ENCODE results near the gene ACSL6.

The ACSL6 gene

DNA sequence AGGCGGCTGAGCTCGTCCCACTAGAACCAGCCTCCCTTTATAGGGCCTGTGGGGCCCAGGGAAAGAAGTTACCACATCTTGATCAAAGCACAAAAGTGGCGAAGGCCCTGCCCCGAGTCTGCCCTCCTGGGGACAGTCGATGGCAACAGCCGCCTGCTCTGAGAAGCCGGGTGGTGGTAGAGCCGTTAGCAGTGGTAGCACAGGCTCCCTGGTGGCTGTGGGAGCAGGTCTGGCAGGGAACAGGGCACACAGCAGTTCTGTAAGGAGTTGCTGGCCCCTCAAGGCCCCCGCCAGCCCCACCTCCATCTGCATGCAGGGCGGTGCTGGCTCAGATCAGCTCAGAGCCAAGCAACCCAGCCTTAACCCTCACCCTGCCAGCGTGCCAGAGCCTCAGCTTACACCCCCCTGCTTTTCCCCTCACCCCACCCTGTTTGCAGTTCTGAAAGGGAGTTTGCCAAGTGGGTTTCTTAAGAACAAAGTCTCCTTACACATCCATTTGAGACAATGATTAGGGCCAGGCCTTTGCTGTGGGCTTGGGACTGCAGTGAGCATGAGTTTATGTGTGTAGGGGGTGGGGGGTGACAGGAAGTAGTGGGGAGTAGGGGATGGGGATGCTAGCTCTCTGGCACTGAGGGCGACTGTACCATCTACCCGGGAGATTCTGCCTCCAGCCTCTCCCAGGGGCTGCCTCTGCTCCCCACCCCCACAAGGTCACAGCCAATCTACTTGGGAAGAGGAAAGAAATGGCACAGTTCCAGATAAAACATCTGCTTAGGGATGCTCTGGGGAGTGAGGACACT lies 11.8 kb downstream of the ACSL6 start:
- no peak for DNase-seq (ENCODE audit: low read depth in 3 of 3)

DNA sequence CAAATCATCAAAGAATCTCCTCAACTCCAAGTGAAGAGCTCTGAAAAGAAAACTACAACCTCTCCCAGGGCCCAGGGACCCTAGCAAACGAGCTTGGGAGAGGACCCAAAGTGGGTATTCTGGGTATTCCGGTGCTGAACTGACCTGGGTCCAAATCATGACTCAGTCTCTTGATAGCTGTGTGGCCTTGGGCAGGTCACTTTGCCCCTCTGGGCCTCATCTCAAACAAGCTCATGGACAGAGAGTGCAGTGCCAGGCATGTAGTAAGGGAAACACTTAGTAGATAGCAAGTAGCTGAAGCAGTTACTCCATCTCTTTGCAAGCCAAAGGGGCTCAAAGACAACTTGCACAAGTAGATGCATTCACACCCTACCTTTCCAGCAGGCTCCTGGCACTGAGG lies 12.4 kb downstream of the ACSL6 start:
- no peak for DNase-seq (ENCODE audit: low read depth in 3 of 3)

DNA sequence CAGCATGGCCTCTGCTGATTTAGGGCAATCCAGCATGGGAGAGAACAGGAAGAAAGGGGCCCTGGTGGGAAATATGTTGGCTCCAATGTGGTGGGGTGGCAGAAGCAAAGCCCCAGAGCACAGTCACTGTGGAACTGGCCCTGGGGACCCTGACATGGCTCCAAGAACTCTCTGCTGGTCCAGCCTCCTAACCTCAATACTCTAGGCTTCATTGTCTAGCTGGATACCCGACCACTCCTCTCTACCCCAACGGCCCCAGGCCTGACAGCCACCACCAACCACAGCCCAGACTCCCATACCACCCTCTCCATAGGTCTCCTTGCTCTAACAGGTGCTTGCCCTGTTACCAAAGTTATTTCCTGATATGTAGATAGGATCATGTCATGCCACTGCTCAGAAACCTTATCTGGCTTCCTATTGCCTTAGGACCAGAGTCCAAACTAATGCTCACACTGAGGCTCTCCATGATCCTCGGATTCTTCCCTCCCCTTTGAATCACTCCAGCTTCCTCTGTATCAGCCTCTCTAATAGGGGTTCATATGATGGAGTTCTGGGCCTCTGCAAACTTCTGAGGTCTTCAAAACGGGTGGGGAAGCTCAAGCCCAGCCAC lies 12.9 kb downstream of the ACSL6 start:
- DNase-seq (ENCODE audit: low read depth in 3 of 3) = no peak

DNA sequence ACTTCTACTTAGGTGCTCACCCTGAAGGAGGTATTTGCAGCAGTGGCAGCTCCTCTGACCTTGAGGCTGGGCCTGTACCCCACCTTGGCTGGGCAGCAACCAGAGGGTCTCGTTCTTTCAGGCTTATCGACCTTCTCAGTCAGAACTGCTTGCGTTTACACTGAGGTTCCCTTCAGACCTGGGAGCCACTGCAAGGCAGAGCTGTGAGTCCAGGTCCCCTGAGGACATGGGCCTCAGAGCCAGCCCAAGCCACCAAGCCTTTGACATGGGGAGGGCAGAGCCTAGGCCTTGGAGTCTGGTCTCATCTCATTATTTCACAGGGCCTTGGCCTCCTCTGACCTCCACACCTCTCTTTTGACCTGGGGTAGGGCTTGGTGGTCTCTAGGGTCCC lies 13.7 kb downstream of the ACSL6 start:
- no peak for DNase-seq (ENCODE audit: low read depth in 3 of 3)

DNA sequence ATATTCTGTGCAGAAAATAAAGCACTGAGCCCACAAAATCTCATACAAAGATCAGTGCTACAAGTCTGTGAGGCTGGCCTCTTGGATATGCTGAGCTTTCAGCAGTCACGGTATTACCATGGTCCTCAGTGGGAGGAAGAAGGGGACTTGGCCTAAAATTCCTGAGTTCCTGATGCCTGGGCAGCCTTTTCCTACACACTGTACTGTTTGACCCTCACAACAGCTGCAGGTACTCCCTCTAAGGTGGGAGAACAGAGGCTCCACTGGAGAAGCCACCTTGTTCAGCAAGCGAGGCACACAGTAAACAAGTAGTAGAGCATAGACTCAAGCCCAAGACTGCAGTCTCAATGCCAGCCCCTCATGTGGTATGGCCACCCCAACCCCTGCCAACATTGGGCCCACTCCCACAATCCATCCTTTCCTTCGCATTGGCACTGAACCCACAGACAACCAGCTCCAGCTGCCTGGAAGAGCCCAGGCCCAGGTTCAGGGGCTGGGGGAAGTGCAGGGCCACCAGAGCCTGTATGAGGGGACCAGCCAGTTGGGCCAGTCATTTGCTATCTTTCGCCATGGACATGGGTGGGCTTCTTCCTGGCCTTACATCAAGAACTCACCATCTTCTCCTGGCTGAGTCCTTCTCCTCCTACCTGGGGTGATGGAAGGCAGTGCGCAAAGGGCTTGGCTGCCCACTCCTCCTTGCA lies 14.3 kb downstream of the ACSL6 start:
- DNase-seq (ENCODE audit: low read depth in 3 of 3) = no peak

DNA sequence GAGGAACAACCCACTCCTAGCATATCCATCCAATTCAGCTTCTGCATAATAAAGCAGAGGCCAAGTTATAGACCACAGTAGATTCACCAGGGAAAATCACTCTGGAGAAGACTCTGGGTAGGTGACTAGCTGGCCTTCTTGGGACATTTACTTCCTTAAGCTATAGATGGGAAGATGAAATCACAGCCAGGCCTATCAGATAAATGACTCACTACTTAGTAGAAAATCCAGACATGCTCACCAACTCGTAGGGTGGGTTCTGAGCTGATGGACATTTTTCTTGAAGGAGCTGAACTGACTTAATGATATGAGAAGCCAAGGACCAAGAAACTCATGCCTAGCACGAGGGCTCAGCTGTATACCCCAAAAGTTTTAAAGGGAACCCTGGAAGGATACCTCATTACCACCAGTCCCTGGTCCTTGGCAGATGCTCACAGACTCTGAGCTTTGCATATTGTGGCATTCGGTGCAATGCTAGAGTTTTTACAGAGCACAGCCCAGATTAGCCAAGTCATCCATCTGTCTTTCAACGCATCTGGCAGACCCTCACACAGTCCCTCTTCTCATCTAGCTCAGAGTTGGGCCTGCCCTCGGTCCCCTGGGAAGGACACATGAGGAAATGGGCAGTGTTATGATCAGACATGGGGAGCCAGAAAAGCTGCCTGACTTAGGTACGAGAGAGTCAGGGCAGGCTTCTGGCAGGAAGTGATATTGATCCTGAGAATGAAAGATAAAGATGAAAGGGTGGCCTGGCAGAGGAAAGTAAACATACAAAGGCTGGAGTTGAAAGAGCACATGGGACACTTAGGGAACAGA lies 15.0 kb downstream of the ACSL6 start:
- no peak for DNase-seq (ENCODE audit: low read depth in 3 of 3)

DNA sequence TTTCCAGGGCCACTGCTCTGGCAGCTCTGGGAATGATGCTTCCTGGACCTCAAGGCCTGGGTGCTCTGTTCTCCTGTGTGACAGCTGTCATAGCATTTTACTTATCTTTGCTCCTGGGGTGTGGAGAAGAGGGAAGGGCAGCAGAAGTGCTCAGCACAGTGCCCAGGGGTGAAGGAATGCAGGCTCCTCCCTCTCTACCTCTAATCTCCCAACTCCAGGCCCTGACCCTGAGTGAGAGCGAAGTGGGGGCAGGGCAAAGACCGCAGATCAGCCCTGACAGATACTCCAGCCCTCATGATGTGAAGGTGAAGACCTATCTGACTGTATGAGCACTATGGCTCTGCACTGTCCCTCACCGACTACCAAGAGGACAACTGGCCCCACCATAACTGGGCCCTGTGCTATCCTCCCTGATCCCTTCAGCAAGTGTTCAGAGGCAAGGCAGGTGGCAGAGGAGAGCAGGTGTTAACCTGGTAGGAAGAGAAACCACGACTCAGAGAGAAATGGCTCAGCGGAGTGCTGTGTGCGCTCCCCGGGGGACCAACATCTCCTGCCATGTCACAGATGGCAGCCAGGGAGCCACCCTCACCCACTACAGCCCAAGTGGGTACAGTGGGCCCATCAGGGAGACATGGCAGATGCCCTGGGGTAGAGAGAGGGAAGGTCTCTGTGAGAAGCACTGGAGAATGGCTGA lies 16.8 kb downstream of the ACSL6 start:
- no peak for DNase-seq (ENCODE audit: low read depth in 3 of 3)

DNA sequence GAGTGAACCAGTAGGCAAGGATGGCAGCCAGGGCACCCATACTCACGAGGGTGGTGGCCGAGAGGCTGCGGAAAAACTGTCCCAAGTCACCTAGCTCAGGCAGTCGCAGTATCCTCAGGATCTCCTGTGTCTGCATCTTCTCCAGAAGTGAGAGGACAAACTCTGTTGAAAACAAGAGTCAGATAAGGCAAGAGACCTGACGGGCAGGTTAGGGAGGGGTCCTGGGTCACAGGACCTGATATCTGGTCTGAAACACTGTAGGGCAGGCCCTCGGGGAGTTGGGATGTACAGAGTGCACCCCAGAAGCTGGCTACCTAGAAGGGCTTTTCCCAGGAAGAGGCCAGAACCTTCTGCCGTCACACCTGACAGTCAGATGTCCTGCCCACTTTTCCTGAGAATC lies 17.4 kb downstream of the ACSL6 start:
- no peak for DNase-seq (ENCODE audit: low read depth in 3 of 3)

DNA sequence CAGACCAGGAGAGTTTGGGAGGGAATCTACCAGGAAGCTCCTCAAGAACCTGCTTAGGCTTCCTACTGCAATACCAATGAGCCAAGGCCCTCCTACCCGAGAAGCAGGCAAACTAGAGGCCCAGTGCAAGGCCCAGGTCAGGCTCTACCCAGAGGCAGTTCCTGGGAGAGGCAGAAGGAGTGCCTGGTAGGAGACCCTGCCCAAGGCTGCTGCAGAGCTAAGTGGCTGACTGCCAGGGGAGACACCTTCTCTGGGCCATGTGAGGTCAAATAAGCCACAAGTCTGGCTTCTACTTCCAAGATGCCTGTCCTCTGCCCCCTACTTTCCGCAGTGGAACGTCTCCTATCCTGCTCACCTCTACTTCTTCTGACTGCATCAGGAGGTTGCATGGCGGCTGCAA lies 17.8 kb downstream of the ACSL6 start:
- no peak for DNase-seq (ENCODE audit: low read depth in 3 of 3)

DNA sequence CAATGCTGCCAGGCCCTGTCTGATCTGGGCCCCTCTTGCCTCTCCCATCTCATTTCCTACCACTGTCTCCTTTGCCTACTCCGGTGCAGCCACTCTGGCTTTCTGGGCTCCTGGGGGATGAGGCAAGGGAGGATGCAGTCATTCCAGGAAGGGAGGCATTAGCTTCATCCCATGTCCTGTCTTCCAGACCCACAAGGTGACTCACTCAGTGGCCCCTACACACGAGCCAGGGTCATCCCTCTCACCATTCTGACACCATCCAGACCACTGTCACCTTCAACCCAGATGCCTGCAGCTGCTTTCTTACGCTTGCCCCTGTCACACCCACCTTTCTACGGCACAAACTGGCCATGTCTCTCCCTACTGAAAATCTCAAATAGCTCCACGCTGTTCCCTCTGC lies 19.1 kb downstream of the ACSL6 start:
- no peak for DNase-seq (ENCODE audit: low read depth in 3 of 3)

DNA sequence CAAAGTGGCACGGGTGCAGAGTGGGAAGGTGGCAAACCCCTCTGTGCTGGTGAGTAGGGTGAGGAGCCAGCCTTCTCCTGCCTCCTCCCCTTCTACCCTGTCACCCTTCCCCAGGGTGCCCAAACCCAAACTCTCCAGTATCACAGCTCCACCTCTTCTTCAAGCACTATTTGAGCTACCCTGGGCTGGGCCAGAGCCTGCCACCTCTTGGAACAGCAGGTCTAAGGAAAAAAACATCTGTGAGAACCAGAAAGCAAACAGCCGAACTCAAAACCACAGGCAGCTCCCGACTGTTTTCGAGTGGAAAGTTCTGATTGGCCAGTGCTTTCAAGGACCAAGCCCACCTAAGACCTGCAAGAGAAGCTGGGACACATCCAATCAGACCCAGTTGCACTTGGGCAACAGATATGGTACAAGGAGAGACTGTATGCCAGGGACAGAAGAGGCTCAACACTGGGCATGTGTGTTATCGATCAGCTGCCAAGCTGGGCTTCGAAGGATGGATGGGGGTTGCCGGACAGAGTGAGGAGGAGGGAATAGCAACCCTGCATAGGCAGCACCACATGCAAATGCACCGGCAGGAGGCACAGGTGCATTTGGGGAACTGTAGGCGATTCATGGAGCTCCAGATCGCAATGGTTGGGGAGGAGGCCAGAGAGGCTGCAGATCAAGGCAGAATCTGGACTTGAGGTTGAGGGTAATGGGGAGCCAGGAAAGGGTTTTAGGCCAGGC lies 19.7 kb downstream of the ACSL6 start:
- DNase-seq (ENCODE audit: low read depth in 3 of 3) = no peak

DNA sequence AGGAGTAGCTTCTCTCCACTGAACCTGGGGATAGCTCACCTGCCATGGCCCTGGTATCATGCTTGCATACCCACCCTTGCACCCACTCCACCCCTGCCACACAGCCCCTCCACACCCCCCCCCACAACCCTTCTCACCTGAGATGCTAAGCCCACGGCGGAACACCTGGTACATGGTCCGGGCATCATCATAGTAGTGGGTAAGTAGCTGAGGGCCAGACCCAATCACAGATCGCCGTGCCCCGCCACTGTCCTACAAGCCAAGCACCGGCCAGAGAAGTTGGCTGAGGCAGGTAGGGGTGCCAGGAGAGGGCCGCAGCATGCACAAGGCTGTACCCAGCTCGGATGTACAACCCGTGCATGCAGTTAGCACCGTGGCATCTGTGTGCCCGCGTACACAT lies 20.7 kb downstream of the ACSL6 start:
- no peak for DNase-seq (ENCODE audit: low read depth in 3 of 3)

DNA sequence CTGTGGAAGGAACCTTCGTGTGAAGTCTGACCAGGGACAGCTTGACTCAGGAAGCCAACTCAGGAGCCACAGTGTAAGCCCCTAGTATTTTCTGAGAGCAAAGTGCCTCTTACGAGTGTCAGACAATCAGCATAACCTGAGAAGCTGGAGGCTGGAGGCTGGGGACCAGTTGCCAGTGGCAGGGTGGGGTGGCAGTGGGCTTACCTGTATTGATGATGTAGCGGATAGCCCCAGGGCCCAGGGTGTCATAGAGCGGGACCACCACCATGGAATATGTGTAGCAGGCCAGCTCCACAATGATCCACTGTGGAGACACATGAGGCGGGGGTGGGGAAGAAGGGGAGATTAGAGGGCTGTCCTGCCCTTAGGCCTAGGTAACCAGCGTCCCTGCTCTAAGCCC lies 22.9 kb downstream of the ACSL6 start:
- no peak for DNase-seq (ENCODE audit: low read depth in 3 of 3)

DNA sequence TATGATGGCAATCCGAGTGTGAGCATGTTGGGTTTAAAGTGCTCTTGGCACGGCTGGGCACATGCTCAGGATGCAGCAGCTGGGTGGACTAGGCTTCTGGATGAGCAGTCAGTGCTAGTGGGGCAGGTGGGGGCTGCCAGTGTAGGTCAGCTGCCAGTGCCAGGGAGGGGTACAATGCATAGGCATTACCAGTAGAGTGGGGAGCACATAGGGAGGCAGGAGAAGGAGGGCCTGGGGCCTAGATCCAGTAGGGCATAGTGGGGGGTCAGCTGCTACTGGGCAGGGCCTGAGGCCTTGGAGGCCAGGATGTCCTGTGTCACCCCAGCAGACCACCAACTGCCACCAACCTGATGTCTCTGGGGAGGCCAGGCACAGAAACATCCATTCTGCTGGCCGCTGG lies 24.2 kb downstream of the ACSL6 start:
- DNase-seq (ENCODE audit: low read depth in 3 of 3) = no peak

DNA sequence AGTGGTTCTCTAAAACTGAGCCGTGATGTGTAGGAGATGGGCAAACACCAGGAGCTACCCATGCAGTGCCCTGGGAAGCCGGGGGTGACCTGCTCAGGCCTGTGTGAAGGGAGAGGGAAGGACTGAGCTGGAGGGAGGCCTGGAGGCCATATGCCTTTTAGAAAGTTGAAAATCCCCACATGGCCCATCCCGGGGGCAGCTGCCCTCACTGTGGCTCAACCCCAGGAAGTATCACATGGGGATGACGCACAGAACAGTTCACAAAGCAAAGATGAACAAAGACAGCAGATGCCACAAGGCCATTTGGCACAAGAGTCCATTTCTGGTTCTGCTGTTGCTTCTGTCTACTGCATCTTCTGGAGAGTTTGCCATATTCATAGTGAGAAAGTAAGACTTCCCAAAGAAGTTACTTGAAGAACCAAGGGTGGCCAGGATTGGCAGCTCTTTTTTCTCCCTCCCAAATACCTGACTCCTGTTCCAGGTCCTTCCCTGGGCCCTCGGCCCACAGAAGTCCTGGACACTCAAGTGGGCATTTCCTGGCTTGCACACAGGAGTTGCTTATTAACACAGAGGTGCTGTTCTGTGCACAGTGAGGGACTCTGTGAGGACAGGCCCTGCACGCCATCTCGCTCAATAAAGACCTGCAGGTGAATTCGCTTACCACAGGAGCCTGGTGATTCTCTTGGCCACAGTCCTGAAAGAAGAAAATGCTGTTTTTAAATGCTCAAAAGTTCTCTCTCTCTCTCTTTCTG lies 25.1 kb downstream of the ACSL6 start:
- no peak for DNase-seq (ENCODE audit: low read depth in 3 of 3)

DNA sequence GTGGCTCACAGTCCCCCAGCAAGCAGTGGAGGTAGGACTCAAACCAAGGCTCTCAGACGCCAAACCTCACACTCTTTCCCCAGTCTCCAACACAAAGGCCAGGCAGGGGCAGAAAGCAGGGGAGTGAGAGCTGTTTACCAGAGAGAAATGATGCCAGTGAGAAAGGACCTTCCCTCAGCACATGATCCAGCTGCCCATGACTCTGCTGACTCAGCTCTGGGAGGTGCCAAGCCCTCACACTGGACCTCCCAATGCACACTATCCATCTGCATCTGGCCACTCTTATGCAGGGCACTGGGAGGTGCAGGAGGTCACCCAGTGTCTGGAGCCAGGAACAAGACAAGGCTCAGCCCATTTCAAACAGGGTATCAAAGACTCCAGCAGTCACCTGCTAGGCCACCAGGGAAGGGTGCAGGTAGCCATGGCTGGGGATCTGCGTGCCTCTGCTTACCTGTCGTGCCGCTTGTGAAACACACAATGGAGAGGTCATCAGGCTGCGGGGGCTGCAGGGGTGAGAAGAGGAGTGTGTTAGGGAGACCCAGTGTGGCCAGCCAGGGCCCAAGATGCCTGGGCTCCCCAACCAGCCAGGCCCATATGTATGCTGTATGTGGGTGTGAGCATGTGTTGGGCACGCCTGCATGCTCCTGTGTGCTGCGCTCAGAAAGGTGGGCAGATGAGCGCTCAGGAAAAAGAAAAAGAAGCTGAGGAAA lies 26.3 kb downstream of the ACSL6 start:
- DNase-seq (ENCODE audit: low read depth in 3 of 3) = no peak

DNA sequence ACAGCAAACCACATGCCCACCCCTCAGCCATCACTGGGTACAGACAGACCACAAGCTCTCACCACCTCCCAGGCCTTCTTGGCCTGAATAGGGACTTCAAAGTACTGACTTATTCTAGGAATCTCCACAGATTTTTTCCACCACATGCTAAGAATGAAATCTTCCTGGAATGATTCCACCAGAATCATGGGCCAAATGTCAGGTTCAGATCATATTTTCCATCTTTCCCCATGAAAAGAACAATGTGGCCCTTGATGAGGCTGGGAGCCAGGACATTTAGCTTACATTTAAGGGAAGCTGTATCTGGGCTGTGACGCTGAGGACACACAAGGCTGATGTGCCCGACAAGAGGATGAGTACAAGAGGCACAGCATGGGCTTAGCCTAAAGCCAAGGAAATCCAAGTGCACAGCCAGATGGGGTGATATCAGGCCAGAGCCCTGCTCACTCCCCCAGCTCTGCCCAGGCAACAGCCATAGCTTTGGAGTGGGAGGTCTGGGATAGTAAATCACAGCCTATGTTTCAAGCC lies 28.1 kb downstream of the ACSL6 start:
- no peak for DNase-seq (ENCODE audit: low read depth in 3 of 3)

DNA sequence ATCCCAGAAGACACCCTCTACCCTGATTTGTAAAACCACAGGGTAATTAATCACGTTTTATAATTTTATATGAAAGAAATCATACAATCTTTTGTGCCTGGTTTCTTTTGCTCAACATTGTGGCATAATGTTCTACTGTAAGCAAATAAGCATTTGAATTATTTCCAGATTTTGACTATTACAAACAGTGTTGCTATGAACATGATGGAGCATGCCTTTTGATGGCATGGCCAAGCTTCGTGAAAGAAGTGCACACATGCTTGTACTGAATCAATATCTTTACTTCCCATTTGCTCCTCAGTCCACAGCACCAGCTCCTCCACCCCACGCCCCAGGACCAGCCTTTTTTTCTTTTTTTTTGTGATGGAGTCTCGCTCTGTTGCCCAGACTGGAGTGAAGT lies 29.9 kb downstream of the ACSL6 start:
- DNase-seq (ENCODE audit: low read depth in 3 of 3) = no peak

DNA sequence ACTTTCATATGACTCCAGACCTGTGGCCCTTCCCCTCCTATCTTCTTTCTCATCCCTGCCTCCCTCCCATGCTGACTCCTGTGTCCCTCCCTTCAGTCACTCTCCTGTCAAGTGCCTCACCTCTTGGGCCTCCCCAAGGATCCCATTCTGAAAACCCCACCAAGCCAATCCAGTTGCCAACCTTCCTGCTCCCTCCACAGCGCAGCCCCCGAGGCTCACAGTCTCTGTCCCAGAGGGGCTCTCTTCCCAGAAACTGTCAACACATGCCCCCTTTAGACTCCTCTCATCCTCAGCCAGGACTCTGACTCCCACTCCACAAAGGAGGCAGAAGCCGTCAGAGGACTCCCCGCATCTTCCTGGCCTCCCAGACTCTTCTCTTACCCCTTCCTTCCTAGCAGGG lies 30.8 kb downstream of the ACSL6 start:
- no peak for DNase-seq (ENCODE audit: low read depth in 3 of 3)

Data from stimulated activated CD4-positive, alpha-beta T cell treated with anti-CD3 and anti-CD28 coated beads, TNF-alpha, amount 100 ng/mL, for 24 hours (primary cell).